Neural progenitor cell (in vitro differentiated cells): ENCODE measurements around the gene FGFR2. TPM values are rescaled to one million over a fixed set of nuclear protein-coding genes. Genes with fewer than 3 reads are reported as not detected.
"Not testable (repeated sequence)": the region's sequence is repeated elsewhere in the genome, so short reads cannot be mapped to it uniquely, and the experiment has no call there.

Experiments
- DNase-seq: peaks from one replicate; pipeline ENCODE4 v3.0.0-alpha.2; 2016; ENCODE audit warnings: low spot score
- H2AFZ ChIP-seq: fragments of 200-600 bp; sonication (generic); replicated peaks from 2 replicates; pipeline ENCODE4 v1.6.1; 2016; ENCODE audit warnings: antibody characterized with exemption
- H3F3A ChIP-seq: fragments of 200-600 bp; sonication (generic); 2 replicates; pipeline ENCODE4 v1.6.1; 2016; ENCODE audit warnings: antibody characterized with exemption, low read depth
- H3K27ac ChIP-seq: fragments of 200-600 bp; sonication (generic); 2 replicates; pipeline ENCODE4 v1.5.1; 2016; ENCODE audit warnings: mild to moderate bottlenecking
- H3K27me3 ChIP-seq: fragments of 200-600 bp; sonication (generic); 2 replicates; pipeline ENCODE4 v1.6.1; 2016; ENCODE audit warnings: mild to moderate bottlenecking, moderate library complexity
- H3K36me3 ChIP-seq: fragments of 200-600 bp; sonication (generic); 2 replicates; pipeline ENCODE4 v1.5.1; 2016
- H3K4me1 ChIP-seq: fragments of 200-600 bp; sonication (generic); 2 replicates; pipeline ENCODE4 v1.6.1; 2016; ENCODE audit warnings: mixed run types
- H3K4me2 ChIP-seq: fragments of 200-600 bp; sonication (generic); 2 replicates; pipeline ENCODE4 v1.6.1; 2016
- H3K4me3 ChIP-seq: fragments of 200-600 bp; sonication (generic); 2 replicates; pipeline ENCODE4 v1.5.1; 2016
- H3K79me2 ChIP-seq: fragments of 200-600 bp; sonication (generic); 2 replicates; pipeline ENCODE4 v1.6.1; 2016; ENCODE audit warnings: low read depth
- H3K9ac ChIP-seq: fragments of 200-600 bp; sonication (generic); 2 replicates; pipeline ENCODE4 v1.6.1; 2016
- H3K9me3 ChIP-seq: fragments of 200-600 bp; sonication (generic); 2 replicates; pipeline ENCODE4 v1.5.1; 2016; ENCODE audit warnings: low read depth
- H4K20me1 ChIP-seq: fragments of 200-600 bp; sonication (generic); 2 replicates; pipeline ENCODE4 v1.6.1; 2016; ENCODE audit warnings: low read depth
- H3K27ac Mint-ChIP-seq: 3 replicates; pipeline ENCODE4 v1.8.0; 2021; ENCODE audit warnings: mixed read lengths
- H3K27me3 Mint-ChIP-seq: 2 replicates; pipeline ENCODE4 v1.8.0; 2022; ENCODE audit warnings: low read depth, mild to moderate bottlenecking, inconsistent platforms, moderate library complexity, mixed read lengths; ENCODE audit not compliant: insufficient read depth
- H3K36me3 Mint-ChIP-seq: 3 replicates; pipeline ENCODE4 v1.8.0; 2021; ENCODE audit warnings: mixed read lengths
- H3K4me1 Mint-ChIP-seq: 3 replicates; pipeline ENCODE4 v1.8.0; 2021; ENCODE audit warnings: mixed read lengths
- H3K4me3 Mint-ChIP-seq: 3 replicates; pipeline ENCODE4 v1.8.0; 2021; ENCODE audit warnings: mild to moderate bottlenecking, moderate library complexity, mixed read lengths
- H3K9me3 Mint-ChIP-seq: 3 replicates; pipeline ENCODE4 v1.8.0; 2020; ENCODE audit warnings: mixed read lengths
- CTCF ChIP-seq: fragments of 200-600 bp; sonication (generic); IDR thresholded peaks from 2 replicates; pipeline ENCODE4 v1.5.1; 2017; ENCODE audit warnings: antibody characterized with exemption, mild to moderate bottlenecking
- EZH2 ChIP-seq: fragments of 200-600 bp; sonication (generic); IDR thresholded peaks from 2 replicates; pipeline ENCODE4 v1.6.1; 2017; ENCODE audit warnings: antibody characterized with exemption, mild to moderate bottlenecking, moderate library complexity
- EZH2phosphoT487 ChIP-seq: fragments of 200-600 bp; sonication (generic); IDR thresholded peaks from 2 replicates; pipeline ENCODE4 v1.6.1; 2017; ENCODE audit warnings: antibody characterized with exemption
- total RNA-seq: library from RNA; depleted of rRNA; stranded (reverse); fragments of >200 nt; gene quantifications from 2 replicates; pipeline ENCODE4 v1.2.3, GENCODE V29; 2015; ENCODE audit warnings: low replicate concordance

The FGFR2 gene
- total RNA-seq, 1 donor from 2014 or later, result 99.1 TPM

- no peaks in the 10 kb centered on the region for H3K9me3 ChIP-seq
- peak overlapping the region; percentile 59 for H3K4me2 ChIP-seq
- TF ChIP-seq EZH2 (no peak), CTCF (no peak), EZH2phosphoT487 (no peak)
- H4K20me1 ChIP-seq, result peaks cover 51% of the 10 kb centered on the region
- peaks cover 29% of the 10 kb centered on the region for H3K36me3 Mint-ChIP-seq
- peaks cover 54% of the 10 kb centered on the region for H3K4me1 ChIP-seq
- H3K4me1 Mint-ChIP-seq, result peaks cover 80% of the 10 kb centered on the region
- H3K27me3 Mint-ChIP-seq, result peaks cover 7% of the 10 kb centered on the region
- peak overlapping the region; percentile 7 for H3K27ac ChIP-seq
- peak overlapping the region; percentile 23 for H3K27ac Mint-ChIP-seq
- H3K4me3 Mint-ChIP-seq, result peak overlapping the region; percentile 48
- no peak overlapping the region for H3K9ac ChIP-seq
- no peaks in the 10 kb centered on the region for H3K9me3 Mint-ChIP-seq
- no peaks in the 10 kb centered on the region for H3K27me3 ChIP-seq
- DNase-seq, result no peak
- peaks cover 86% of the 10 kb centered on the region for H3K79me2 ChIP-seq
- H2AFZ ChIP-seq, result no peak overlapping the region
- H3K36me3 ChIP-seq, result peaks cover 4% of the 10 kb centered on the region
- no peak overlapping the region for H3K4me3 ChIP-seq
- peaks cover 41% of the 10 kb centered on the region for H3F3A ChIP-seq
These were observed 74.0 kb downstream of the FGFR2 start for GRCh38 chr10:121524157-121524817.

DNA sequence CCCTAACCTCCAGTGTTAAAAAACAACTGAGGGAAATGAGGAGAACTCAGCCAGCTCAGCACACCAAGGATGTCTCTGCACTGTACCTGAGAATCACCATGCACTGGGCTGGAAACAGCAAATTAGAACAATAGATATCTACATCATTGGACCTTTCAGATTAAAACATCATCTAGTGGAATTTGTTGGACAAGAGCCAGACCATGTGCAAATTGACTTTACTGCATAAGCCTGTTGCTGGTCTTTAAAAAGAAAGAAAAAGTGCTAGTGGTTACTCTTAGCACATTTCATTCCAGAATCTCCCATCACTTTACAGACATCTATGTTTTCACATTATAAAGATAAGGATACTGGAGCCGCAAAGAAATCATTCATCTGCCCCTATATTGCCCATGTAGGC lies 75.4 kb downstream of the FGFR2 start:
- no peak overlapping the region for H3K27ac ChIP-seq
- peaks cover 83% of the 10 kb centered on the region for H3K79me2 ChIP-seq
- peaks cover 7% of the 10 kb centered on the region for H3K27me3 Mint-ChIP-seq
- H3K4me3 Mint-ChIP-seq, result no peak overlapping the region
- H3K4me3 ChIP-seq, result no peak overlapping the region
- no peak overlapping the region for H3K27ac Mint-ChIP-seq
- peaks cover 37% of the 10 kb centered on the region for H4K20me1 ChIP-seq
- peaks cover 71% of the 10 kb centered on the region for H3K4me1 Mint-ChIP-seq
- DNase-seq, result no peak
- peaks cover 40% of the 10 kb centered on the region for H3K36me3 Mint-ChIP-seq
- no peak overlapping the region for H3K9ac ChIP-seq
- no peaks in the 10 kb centered on the region for H3K9me3 Mint-ChIP-seq
- H3K27me3 ChIP-seq, result no peaks in the 10 kb centered on the region
- TF ChIP-seq EZH2, result no peak
- TF ChIP-seq EZH2phosphoT487, result no peak
- TF ChIP-seq CTCF, result no peak
- H3F3A ChIP-seq, result peaks cover 29% of the 10 kb centered on the region
- H3K4me2 ChIP-seq, result no peak overlapping the region
- H2AFZ ChIP-seq, result no peak overlapping the region
- H3K9me3 ChIP-seq, result no peaks in the 10 kb centered on the region
- peaks cover 4% of the 10 kb centered on the region for H3K36me3 ChIP-seq
- peaks cover 42% of the 10 kb centered on the region for H3K4me1 ChIP-seq

DNA sequence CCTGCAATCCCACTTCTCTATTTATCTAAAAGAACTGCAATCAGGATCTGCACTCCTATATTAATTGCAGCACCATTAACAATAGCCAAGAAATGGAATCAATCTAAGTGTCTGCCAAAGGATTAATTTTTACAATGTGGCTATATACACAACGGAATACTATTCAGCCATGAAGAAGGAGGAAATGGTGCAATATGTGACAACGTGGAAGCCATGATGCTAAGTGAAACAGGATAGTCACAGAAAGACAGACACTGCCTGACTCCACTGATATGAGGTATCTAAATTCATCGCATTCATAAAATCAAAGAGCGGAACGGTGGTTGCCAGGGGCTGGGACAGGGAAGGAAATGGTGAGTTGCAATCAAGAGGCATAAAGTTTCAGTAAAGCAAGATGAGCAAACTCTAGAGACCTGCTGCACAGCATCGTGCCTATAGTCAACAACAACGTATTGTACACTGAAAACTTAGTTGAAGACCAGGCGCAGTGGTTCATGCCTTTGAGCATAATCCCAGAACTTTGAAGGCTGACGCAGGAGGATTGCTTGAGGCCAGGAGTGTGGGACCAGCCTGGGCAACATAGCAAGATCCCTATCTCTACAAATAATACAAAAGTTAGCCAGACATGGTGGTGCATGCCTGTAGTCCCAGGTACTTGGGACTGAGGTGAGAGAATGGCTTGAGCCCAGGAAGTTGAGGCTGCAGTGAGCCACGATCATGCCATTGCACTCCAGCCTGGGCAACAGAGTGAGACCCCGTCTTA lies 76.3 kb downstream of the FGFR2 start:
- H4K20me1 ChIP-seq, result peaks cover 32% of the 10 kb centered on the region

GRCh38 chr10:121520526-121520925 lies 77.7 kb downstream of the FGFR2 start:
- peaks cover 19% of the 10 kb centered on the region for H3K4me1 ChIP-seq
- H3K36me3 ChIP-seq, H3K27ac Mint-ChIP-seq, H3K27ac ChIP-seq, H3K27me3 ChIP-seq, DNase-seq, H3F3A ChIP-seq, H3K9ac ChIP-seq, H2AFZ ChIP-seq, H3K27me3 Mint-ChIP-seq, H3K9me3 ChIP-seq, H3K4me3 ChIP-seq, H3K9me3 Mint-ChIP-seq, H3K4me2 ChIP-seq, H3K4me3 Mint-ChIP-seq: not testable (repeated sequence)
- peaks cover 45% of the 10 kb centered on the region for H3K36me3 Mint-ChIP-seq
- peaks cover 24% of the 10 kb centered on the region for H4K20me1 ChIP-seq
- H3K79me2 ChIP-seq, result peaks cover 90% of the 10 kb centered on the region
- H3K4me1 Mint-ChIP-seq, result peaks cover 48% of the 10 kb centered on the region

More for the DNA sequence above, 76.3 kb downstream of the FGFR2 start:
- no peak overlapping the region for H3K4me3 ChIP-seq
- no peaks in the 10 kb centered on the region for H3K9me3 Mint-ChIP-seq
- H3F3A ChIP-seq, result peaks cover 20% of the 10 kb centered on the region
- H3K27me3 Mint-ChIP-seq, result peaks cover 7% of the 10 kb centered on the region
- peaks cover 34% of the 10 kb centered on the region for H3K4me1 ChIP-seq
- H3K36me3 ChIP-seq, result peaks cover 4% of the 10 kb centered on the region
- peaks cover 62% of the 10 kb centered on the region for H3K4me1 Mint-ChIP-seq
- H3K36me3 Mint-ChIP-seq, result peaks cover 44% of the 10 kb centered on the region
- H3K4me3 Mint-ChIP-seq, result no peak overlapping the region
- H3K79me2 ChIP-seq, result peaks cover 85% of the 10 kb centered on the region
- no peak overlapping the region for H3K9ac ChIP-seq
- DNase-seq, result no peak
- no peak overlapping the region for H3K27ac Mint-ChIP-seq
- no peaks in the 10 kb centered on the region for H3K9me3 ChIP-seq
- TF ChIP-seq CTCF (no peak), EZH2phosphoT487 (no peak), EZH2 (no peak)
- H3K27ac ChIP-seq, result no peak overlapping the region
- H2AFZ ChIP-seq, result no peak overlapping the region
- no peaks in the 10 kb centered on the region for H3K27me3 ChIP-seq
- no peak overlapping the region for H3K4me2 ChIP-seq
